HEK293T (cell line): ENCODE results near the gene KAT6B.

ENCODE experiments used
- BHLHE40 ChIP-seq: fragments of 450-650 bp; IDR thresholded peaks from 2 replicates; pipeline ENCODE4 v1.6.1; 2016; ENCODE audit warnings: mild to moderate bottlenecking, moderate library complexity, borderline replicate concordance
- CTBP1 ChIP-seq: fragments of 450-650 bp; IDR thresholded peaks from 2 replicates; pipeline ENCODE4 v1.6.1; 2016; ENCODE audit warnings: borderline replicate concordance
- ELF4 ChIP-seq: fragments of 450-650 bp; IDR thresholded peaks from 2 replicates; pipeline ENCODE4 v1.6.1; 2017; ENCODE audit warnings: antibody characterized with exemption
- FOXA1 ChIP-seq: fragments of 450-650 bp; IDR thresholded peaks from 2 replicates; pipeline ENCODE4 v1.6.1; 2016; ENCODE audit warnings: mild to moderate bottlenecking
- FOXK2 ChIP-seq: fragments of 450-650 bp; IDR thresholded peaks from 2 replicates; pipeline ENCODE4 v1.6.1; 2016; ENCODE audit warnings: mild to moderate bottlenecking
- FOXM1 ChIP-seq: fragments of 450-650 bp; IDR thresholded peaks from 2 replicates; pipeline ENCODE4 v1.6.1; 2017; ENCODE audit warnings: mild to moderate bottlenecking, borderline replicate concordance
- L3MBTL2 ChIP-seq: fragments of 450-650 bp; conservative IDR thresholded peaks from 2 replicates; pipeline ENCODE4 v1.6.1; 2016; ENCODE audit warnings: mild to moderate bottlenecking
- NFRKB ChIP-seq: fragments of 450-650 bp; IDR thresholded peaks from 2 replicates; pipeline ENCODE4 v1.6.1; 2016; ENCODE audit warnings: mild to moderate bottlenecking, moderate library complexity
- SP1 ChIP-seq: fragments of 450-650 bp; IDR thresholded peaks from 2 replicates; pipeline ENCODE4 v1.6.1; 2017
- SUZ12 ChIP-seq: fragments of 450-650 bp; IDR thresholded peaks from 2 replicates; pipeline ENCODE4 v1.6.1; 2016; ENCODE audit warnings: mild to moderate bottlenecking
- TARDBP ChIP-seq: fragments of 450-650 bp; IDR thresholded peaks from 2 replicates; pipeline ENCODE4 v1.6.1; 2016
- TF ChIP-seq, protein P1 (sequence below): fragments of 450-650 bp; IDR thresholded peaks from 2 replicates; pipeline ENCODE4 v1.6.1; 2016

GRCh38 chr10:75013522-75013921 lies 187.1 kb downstream of the KAT6B start:
- TF ChIP-seq FOXM1 (no peak), FOXA1 (no peak), CTBP1 (no peak), FOXK2 (no peak), SP1 (no peak), SUZ12 (no peak), ELF4 (no peak), L3MBTL2 (no peak), NFRKB (no peak), TARDBP (no peak), BHLHE40 (no peak)
- TF ChIP-seq, protein P1, sequence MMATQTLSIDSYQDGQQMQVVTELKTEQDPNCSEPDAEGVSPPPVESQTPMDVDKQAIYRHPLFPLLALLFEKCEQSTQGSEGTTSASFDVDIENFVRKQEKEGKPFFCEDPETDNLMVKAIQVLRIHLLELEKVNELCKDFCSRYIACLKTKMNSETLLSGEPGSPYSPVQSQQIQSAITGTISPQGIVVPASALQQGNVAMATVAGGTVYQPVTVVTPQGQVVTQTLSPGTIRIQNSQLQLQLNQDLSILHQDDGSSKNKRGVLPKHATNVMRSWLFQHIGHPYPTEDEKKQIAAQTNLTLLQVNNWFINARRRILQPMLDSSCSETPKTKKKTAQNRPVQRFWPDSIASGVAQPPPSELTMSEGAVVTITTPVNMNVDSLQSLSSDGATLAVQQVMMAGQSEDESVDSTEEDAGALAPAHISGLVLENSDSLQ = no peak
